WTC11 (cell line): Measurements from ENCODE around the gene NELL1. TPM values are rescaled to one million over a fixed set of nuclear protein-coding genes. Genes with fewer than 3 reads are reported as not detected.

Experiments
- ATAC-seq: fragments of 200-7000 bp; cut with Tn5 transposase; 2 replicates; pipeline ENCODE4 v1.10.0; 2021; ENCODE audit warnings: mild to moderate bottlenecking, moderate library complexity
- CTCF ChIA-PET: fragments of 300-600 bp; sonication (Branson Sonifier 250); formaldehyde crosslinking; loops from one replicate; lab custom pipeline; 2021; ENCODE audit warnings: antibody characterized with exemption; lab: Charles Lee
- POLR2A ChIA-PET: fragments of 350-600 bp; sonication (Branson Sonifier 250); formaldehyde crosslinking; loops from one replicate; lab custom pipeline; 2021; ENCODE audit warnings: antibody characterized with exemption; lab: Charles Lee
- DNase-seq: peaks from one replicate; pipeline ENCODE4 v3.0.0; 2021; ENCODE audit warnings: low spot score
- H3K27ac Mint-ChIP-seq: 2 replicates; pipeline ENCODE4 v1.8.0; 2021; ENCODE audit warnings: mixed read lengths
- H3K27me3 Mint-ChIP-seq: 2 replicates; pipeline ENCODE4 v1.8.0; 2021; ENCODE audit warnings: low read depth, mild to moderate bottlenecking, moderate library complexity, mixed read lengths
- H3K36me3 Mint-ChIP-seq: 2 replicates; pipeline ENCODE4 v1.8.0; 2021; ENCODE audit warnings: mixed read lengths
- H3K4me1 Mint-ChIP-seq: 2 replicates; pipeline ENCODE4 v1.8.0; 2022; ENCODE audit warnings: mixed read lengths
- H3K4me3 Mint-ChIP-seq: 2 replicates; pipeline ENCODE4 v1.8.0; 2021; ENCODE audit warnings: mild to moderate bottlenecking, moderate library complexity, mixed read lengths
- H3K9me3 Mint-ChIP-seq: 2 replicates; pipeline ENCODE4 v1.8.0; 2021; ENCODE audit warnings: mixed read lengths
- ARID4B ChIP-seq: sonication (generic); formaldehyde crosslinking; IDR thresholded peaks from 2 replicates; pipeline ENCODE4 v1.8.0; 2023; ENCODE audit warnings: missing genetic modification reagents, mild to moderate bottlenecking, borderline replicate concordance
- ATF2 ChIP-seq: sonication (generic); formaldehyde crosslinking; IDR thresholded peaks from 2 replicates; pipeline ENCODE4 v1.8.1; 2022; ENCODE audit warnings: low read depth, missing genetic modification reagents, borderline replicate concordance
- ATF6 ChIP-seq: sonication (generic); formaldehyde crosslinking; IDR thresholded peaks from 2 replicates; pipeline ENCODE4 v1.8.1; 2023; ENCODE audit warnings: mild to moderate bottlenecking, missing genetic modification reagents
- ELF4 ChIP-seq: sonication (generic); formaldehyde crosslinking; IDR thresholded peaks from 2 replicates; pipeline ENCODE4 v1.8.1; 2022; ENCODE audit warnings: low read depth, mild to moderate bottlenecking, moderate library complexity, missing genetic modification reagents
- EMX1 ChIP-seq: fragments of 250-450 bp; sonication (Bioruptor Pico); IDR thresholded peaks from 2 replicates; pipeline ENCODE4 v1.8.0; 2021; ENCODE audit warnings: mild to moderate bottlenecking
- FOXJ3 ChIP-seq: sonication (generic); formaldehyde crosslinking; IDR thresholded peaks from 2 replicates; pipeline ENCODE4 v1.9.0; 2021; ENCODE audit warnings: missing genetic modification reagents, mild to moderate bottlenecking, borderline replicate concordance
- HMGA2 ChIP-seq: fragments of 250-450 bp; sonication (Bioruptor Pico); IDR thresholded peaks from 2 replicates; pipeline ENCODE4 v1.4.0; 2021; ENCODE audit warnings: mild to moderate bottlenecking, moderate library complexity
- NFYB ChIP-seq: sonication (generic); formaldehyde crosslinking; conservative IDR thresholded peaks from 2 replicates; pipeline ENCODE4 v1.8.0; 2022; ENCODE audit warnings: low read depth, missing genetic modification reagents
- ZBTB21 ChIP-seq: sonication (generic); formaldehyde crosslinking; IDR thresholded peaks from 2 replicates; pipeline ENCODE4 v1.8.1; 2023; ENCODE audit warnings: mild to moderate bottlenecking, missing genetic modification reagents, borderline replicate concordance
- ZNF219 ChIP-seq: sonication (generic); formaldehyde crosslinking; IDR thresholded peaks from 2 replicates; pipeline ENCODE4 v1.8.0; 2023; ENCODE audit warnings: missing genetic modification reagents, mild to moderate bottlenecking, borderline replicate concordance
- ZNF317 ChIP-seq: sonication (generic); formaldehyde crosslinking; IDR thresholded peaks from 2 replicates; pipeline ENCODE4 v1.8.1; 2023; ENCODE audit warnings: low read depth, mild to moderate bottlenecking, moderate library complexity, missing genetic modification reagents, borderline replicate concordance
- ZNF671 ChIP-seq: fragments of 250-450 bp; sonication (Bioruptor Pico); IDR thresholded peaks from 2 replicates; pipeline ENCODE4 v1.8.0; 2021; ENCODE audit warnings: mild to moderate bottlenecking
- total RNA-seq: library from RNA; stranded (reverse); gene quantifications from 3 replicates; pipeline ENCODE4 v1.2.3, GENCODE V29; 2021
- TF ChIP-seq, protein P1 (sequence below): fragments of 250-450 bp; sonication (Bioruptor Pico); IDR thresholded peaks from 2 replicates; pipeline ENCODE4 v1.8.0; 2021; ENCODE audit warnings: mild to moderate bottlenecking
- TF ChIP-seq, protein P2 (sequence below): sonication (generic); formaldehyde crosslinking; IDR thresholded peaks from 2 replicates; pipeline ENCODE4 v1.8.0; 2023; ENCODE audit warnings: missing genetic modification reagents
- TF ChIP-seq, protein P3 (sequence below): fragments of 250-450 bp; sonication (Bioruptor Pico); IDR thresholded peaks from 2 replicates; pipeline ENCODE4 v1.9.0; 2021; ENCODE audit warnings: moderate library complexity, mild to moderate bottlenecking, inconsistent platforms, borderline replicate concordance
- TF ChIP-seq, protein P4 (sequence below): fragments of 200-600 bp; IDR thresholded peaks from 2 replicates; pipeline ENCODE4 v1.8.0; 2022; ENCODE audit warnings: antibody characterized with exemption

NELL1 gene
- total RNA-seq, 1 experiment from 2014 or later, result 1.8 TPM

DNA sequence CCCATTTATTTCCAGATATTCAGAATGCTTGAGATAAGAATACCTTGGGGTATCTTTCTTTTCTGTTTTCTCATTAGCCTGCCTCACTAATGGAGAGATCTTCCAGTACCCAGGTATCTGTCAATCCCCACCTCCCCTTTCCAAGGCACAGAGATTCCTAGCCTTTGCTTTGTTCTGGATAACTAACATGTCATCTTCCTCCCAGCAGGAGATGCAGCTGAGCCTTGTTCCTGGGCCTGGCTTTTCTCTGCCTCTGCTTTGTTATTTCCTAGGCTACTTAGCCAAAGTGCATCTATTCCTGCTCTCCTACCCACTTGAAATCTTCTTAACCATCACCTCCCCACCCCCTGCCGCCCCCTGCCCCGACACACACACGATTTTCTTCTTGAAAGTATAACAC lies 297.1 kb downstream of the NELL1 start:
- DNase-seq, result peak; percentile 26
- ChIA-PET CTCF (interaction anchor here (0.6 to 1.0 kb wide), 7 partner anchors 16 to 544 kb away, joined by 3 to 5 read pairs (median 4); no protein-coding TSS in a partner anchor), POLR2A (no interaction called here)
- peaks cover 18% of the 10 kb centered on the region for H3K4me1 Mint-ChIP-seq
- no peaks in the 10 kb centered on the region for H3K36me3 Mint-ChIP-seq
- peak; percentile 96 for ATAC-seq
- H3K27ac Mint-ChIP-seq, result peak overlapping the region; percentile 70; the same call in 1 of the 2 replicates
- no peak overlapping the region for H3K4me3 Mint-ChIP-seq
- H3K27me3 Mint-ChIP-seq, result no peaks in the 10 kb centered on the region
- peaks cover 4% of the 10 kb centered on the region; the same call in 1 of the 2 replicates for H3K9me3 Mint-ChIP-seq
- TF ChIP-seq, protein P1, sequence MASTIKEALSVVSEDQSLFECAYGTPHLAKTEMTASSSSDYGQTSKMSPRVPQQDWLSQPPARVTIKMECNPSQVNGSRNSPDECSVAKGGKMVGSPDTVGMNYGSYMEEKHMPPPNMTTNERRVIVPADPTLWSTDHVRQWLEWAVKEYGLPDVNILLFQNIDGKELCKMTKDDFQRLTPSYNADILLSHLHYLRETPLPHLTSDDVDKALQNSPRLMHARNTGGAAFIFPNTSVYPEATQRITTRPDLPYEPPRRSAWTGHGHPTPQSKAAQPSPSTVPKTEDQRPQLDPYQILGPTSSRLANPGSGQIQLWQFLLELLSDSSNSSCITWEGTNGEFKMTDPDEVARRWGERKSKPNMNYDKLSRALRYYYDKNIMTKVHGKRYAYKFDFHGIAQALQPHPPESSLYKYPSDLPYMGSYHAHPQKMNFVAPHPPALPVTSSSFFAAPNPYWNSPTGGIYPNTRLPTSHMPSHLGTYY (CRISPR knock-in tag), result no peak
- TF ChIP-seq, protein P2, sequence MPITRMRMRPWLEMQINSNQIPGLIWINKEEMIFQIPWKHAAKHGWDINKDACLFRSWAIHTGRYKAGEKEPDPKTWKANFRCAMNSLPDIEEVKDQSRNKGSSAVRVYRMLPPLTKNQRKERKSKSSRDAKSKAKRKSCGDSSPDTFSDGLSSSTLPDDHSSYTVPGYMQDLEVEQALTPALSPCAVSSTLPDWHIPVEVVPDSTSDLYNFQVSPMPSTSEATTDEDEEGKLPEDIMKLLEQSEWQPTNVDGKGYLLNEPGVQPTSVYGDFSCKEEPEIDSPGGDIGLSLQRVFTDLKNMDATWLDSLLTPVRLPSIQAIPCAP (CRISPR knock-in tag), result no peak
- TF ChIP-seq ZNF317, result no peak
- no peak for TF ChIP-seq ELF4 (CRISPR knock-in tag)
- TF ChIP-seq FOXJ3 (CRISPR knock-in tag), result no peak
- TF ChIP-seq ATF6 (CRISPR knock-in tag), result no peak

DNA sequence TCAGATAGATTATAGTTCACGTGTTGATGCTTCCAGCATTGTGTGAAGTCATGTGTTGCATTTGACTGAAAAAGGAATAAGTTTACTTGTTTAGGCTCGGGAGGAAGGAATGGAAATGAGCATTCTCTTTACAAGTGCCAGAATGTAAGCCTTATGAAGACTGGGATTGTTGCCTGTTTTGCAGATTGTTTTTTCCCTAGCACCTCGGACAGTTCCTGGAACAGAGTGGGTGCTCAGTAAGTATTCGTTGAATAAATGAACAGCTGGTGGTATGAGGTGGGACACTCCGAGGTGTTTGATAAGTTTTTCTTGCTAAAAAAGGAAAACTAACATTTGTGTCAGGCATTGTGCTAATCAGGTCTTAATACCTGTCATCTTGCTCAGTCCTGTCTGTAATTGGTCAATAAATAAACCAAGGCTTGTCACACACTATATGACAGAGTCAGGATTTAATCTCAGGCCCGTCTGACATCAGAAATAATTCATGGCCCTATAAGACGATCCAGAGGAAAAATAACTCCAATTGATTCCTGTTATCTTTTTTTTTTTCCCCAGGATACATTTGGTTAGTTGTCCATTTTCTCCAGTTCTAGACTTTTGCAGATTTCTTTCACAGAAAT lies 304.7 kb downstream of the NELL1 start:
- POLR2A ChIA-PET, result no interaction called here

DNA sequence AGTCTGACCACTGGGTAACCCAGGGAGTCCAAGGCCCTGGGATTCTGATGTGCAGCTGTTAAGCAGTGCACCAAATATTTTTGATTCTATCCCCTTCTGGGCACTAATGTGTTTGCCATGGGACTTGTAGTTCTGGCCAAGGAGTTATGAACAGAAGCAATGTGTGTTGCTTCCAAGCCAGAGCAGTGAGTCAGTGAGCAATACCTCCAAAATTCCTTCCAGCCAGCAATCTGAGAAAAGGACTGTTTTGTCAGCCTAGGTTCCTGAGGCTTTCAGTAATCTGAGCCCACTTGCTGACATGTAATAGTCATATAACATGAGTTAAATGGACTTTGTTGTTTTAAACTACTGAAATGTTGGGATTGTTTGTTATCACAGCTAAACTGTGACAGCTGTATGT lies 311.4 kb downstream of the NELL1 start:
- CTCF ChIA-PET, result no interaction called here
- TF ChIP-seq NFYB (CRISPR knock-in tag), result no peak
- TF ChIP-seq, protein P3, sequence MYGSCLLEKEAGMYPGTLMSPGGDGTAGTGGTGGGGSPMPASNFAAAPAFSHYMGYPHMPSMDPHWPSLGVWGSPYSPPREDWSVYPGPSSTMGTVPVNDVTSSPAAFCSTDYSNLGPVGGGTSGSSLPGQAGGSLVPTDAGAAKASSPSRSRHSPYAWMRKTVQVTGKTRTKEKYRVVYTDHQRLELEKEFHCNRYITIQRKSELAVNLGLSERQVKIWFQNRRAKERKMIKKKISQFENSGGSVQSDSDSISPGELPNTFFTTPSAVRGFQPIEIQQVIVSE (CRISPR knock-in tag), result no peak
- no peak for TF ChIP-seq ZNF219 (CRISPR knock-in tag)
- no peak for TF ChIP-seq ARID4B (CRISPR knock-in tag)
- no peak for TF ChIP-seq EMX1 (CRISPR knock-in tag)
- TF ChIP-seq ATF2 (CRISPR knock-in tag), result no peak
- ATAC-seq (no peak), DNase-seq (no peak)
- Mint-ChIP-seq H3K27me3 (no peaks in the 10 kb centered on the region), H3K4me1 (no peaks in the 10 kb centered on the region), H3K27ac (no peak overlapping the region), H3K4me3 (no peak overlapping the region), H3K9me3 (no peaks in the 10 kb centered on the region), H3K36me3 (no peaks in the 10 kb centered on the region)
- POLR2A ChIA-PET, result no interaction called here

More for the DNA sequence above, 304.7 kb downstream of the NELL1 start:
- H3K27me3 Mint-ChIP-seq, result no peaks in the 10 kb centered on the region
- no peak for DNase-seq
- no peak overlapping the region for H3K4me3 Mint-ChIP-seq
- 0 out of 2 replicates have a peak, but pooled peaks cover 3% of the 10 kb centered on the region for H3K9me3 Mint-ChIP-seq
- no peak overlapping the region for H3K27ac Mint-ChIP-seq
- no peaks in the 10 kb centered on the region for H3K36me3 Mint-ChIP-seq
- TF ChIP-seq HMGA2 (CRISPR knock-in tag) (no peak), ZBTB21 (CRISPR knock-in tag) (no peak), ZNF671 (no peak), EMX1 (CRISPR knock-in tag) (no peak), ELF4 (CRISPR knock-in tag) (no peak)
- TF ChIP-seq, protein P4, sequence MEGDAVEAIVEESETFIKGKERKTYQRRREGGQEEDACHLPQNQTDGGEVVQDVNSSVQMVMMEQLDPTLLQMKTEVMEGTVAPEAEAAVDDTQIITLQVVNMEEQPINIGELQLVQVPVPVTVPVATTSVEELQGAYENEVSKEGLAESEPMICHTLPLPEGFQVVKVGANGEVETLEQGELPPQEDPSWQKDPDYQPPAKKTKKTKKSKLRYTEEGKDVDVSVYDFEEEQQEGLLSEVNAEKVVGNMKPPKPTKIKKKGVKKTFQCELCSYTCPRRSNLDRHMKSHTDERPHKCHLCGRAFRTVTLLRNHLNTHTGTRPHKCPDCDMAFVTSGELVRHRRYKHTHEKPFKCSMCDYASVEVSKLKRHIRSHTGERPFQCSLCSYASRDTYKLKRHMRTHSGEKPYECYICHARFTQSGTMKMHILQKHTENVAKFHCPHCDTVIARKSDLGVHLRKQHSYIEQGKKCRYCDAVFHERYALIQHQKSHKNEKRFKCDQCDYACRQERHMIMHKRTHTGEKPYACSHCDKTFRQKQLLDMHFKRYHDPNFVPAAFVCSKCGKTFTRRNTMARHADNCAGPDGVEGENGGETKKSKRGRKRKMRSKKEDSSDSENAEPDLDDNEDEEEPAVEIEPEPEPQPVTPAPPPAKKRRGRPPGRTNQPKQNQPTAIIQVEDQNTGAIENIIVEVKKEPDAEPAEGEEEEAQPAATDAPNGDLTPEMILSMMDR, result no peak
- CTCF ChIA-PET, result no interaction called here
- peaks cover 3% of the 10 kb centered on the region for H3K4me1 Mint-ChIP-seq
- ATAC-seq, result 0 out of 2 replicates have a peak, but pooled peaks have one; percentile 32
